MM.1S (cell line): ENCODE results near the gene ZNF521.

Experiments
- CTCF ChIP-seq: fragments of 300-600 bp; sonication (generic); IDR thresholded peaks from 2 replicates; pipeline ENCODE4 v1.5.1; 2016; ENCODE audit warnings: antibody characterized with exemption, low read length, mixed read lengths
- EZH2phosphoT487 ChIP-seq: fragments of 300-600 bp; sonication (generic); IDR thresholded peaks from 2 replicates; pipeline ENCODE4 v1.6.1; 2018; ENCODE audit warnings: antibody characterized with exemption, low read length

- TF ChIP-seq CTCF, result no peak
- no peak for TF ChIP-seq EZH2phosphoT487
Measured at GRCh38 chr18:25141399-25141798, 210.6 kb downstream of the ZNF521 start.
